Ovary (tissue), 3 donors: ENCODE results near the gene ATP8B4.

Experiments
- EP300 ChIP-seq: sonication (generic); formaldehyde crosslinking; IDR thresholded peaks from one replicate; pipeline ENCODE4 v1.6.1; 2017; ENCODE audit warnings: antibody characterized with exemption
- POLR2A ChIP-seq: fragments of 450-650 bp; IDR thresholded peaks from one replicate; pipeline ENCODE4 v1.6.1; 2017; ENCODE audit warnings: antibody characterized with exemption, mild to moderate bottlenecking, moderate library complexity
- TF ChIP-seq, protein P1 (sequence below), 3 donors: fragments of 450-650 bp in 2 of 3; fragments of 200-600 bp in 1 of 3; IDR thresholded peaks; one replicate each; pipeline versions ENCODE4 v1.5.1 to v1.8.0; 2016 to 2022; ENCODE audit warnings: antibody characterized with exemption in 3 of 3, mild to moderate bottlenecking in 1 of 3
- donor health status: DM: no; HTN: no; CAD: no.

DNA sequence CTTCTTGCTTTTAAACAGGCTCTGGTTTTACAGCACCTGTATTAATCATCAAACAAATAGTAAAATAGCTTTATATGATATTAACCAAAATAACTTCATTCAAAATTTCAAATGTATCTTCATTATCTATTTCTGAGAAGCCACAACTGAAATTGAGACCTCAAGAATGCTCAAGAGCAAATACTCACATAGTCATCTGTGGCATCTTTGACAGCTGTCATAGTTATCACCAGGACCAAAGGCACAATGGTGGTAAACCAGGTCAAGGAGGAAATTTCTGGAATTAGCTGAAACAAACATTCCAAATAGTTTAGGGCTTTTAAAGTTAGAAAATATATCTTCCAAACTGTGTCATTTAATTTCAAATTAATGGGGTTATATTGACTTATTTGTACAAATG, 74.6 kb downstream of the ATP8B4 start:
- TF ChIP-seq, protein P1, sequence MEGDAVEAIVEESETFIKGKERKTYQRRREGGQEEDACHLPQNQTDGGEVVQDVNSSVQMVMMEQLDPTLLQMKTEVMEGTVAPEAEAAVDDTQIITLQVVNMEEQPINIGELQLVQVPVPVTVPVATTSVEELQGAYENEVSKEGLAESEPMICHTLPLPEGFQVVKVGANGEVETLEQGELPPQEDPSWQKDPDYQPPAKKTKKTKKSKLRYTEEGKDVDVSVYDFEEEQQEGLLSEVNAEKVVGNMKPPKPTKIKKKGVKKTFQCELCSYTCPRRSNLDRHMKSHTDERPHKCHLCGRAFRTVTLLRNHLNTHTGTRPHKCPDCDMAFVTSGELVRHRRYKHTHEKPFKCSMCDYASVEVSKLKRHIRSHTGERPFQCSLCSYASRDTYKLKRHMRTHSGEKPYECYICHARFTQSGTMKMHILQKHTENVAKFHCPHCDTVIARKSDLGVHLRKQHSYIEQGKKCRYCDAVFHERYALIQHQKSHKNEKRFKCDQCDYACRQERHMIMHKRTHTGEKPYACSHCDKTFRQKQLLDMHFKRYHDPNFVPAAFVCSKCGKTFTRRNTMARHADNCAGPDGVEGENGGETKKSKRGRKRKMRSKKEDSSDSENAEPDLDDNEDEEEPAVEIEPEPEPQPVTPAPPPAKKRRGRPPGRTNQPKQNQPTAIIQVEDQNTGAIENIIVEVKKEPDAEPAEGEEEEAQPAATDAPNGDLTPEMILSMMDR (IDR thresholded peaks at IDR 0.05): no peak
- TF ChIP-seq EP300 (no peak), POLR2A (no peak)
